Naive thymus-derived CD4-positive, alpha-beta T cell (primary cell): ENCODE measurements around the gene CACYBP. TPM values are rescaled to one million over a fixed set of nuclear protein-coding genes. Genes with fewer than 3 reads are reported as not detected.
"Not testable (repeated sequence)": the region's sequence is repeated elsewhere in the genome, so short reads cannot be mapped to it uniquely, and the experiment has no call there.

ENCODE experiments used
- ATAC-seq: fragments of 150-1000 bp; cut with Tn5 transposase; 2 replicates; pipeline ENCODE4 v1.10.0; 2021; ENCODE audit warnings: mild to moderate bottlenecking, moderate library complexity
- CTCF ChIA-PET: fragments of 350-600 bp; sonication (Branson Sonifier 250); formaldehyde crosslinking; loops from one replicate; lab custom pipeline; 2021; ENCODE audit warnings: antibody characterized with exemption; lab: Charles Lee
- POLR2A ChIA-PET: fragments of 350-600 bp; sonication (Branson Sonifier 250); formaldehyde crosslinking; loops from one replicate; lab custom pipeline; 2021; ENCODE audit warnings: antibody characterized with exemption, inconsistent platforms; lab: Charles Lee
- DNase-seq, 9 donors: peaks; one replicate each; pipeline versions ENCODE4 v3.0.0 to v3.0.0-alpha.2; 2020 to 2022; ENCODE audit warnings: mixed read lengths in 1 of 9
- H3K27ac ChIP-seq: one replicate; pipeline ENCODE4 v1.7.0; 2013; ENCODE audit warnings: mild to moderate bottlenecking, low read depth, low read length, moderate library complexity
- H3K27me3 ChIP-seq, 2 donors: one replicate each; pipeline ENCODE4 v1.7.0; 2013; ENCODE audit warnings: low read length in 2 of 2, mild to moderate bottlenecking in 2 of 2, moderate library complexity in 2 of 2; ENCODE audit not compliant: control insufficient read depth in 2 of 2, insufficient read depth in 2 of 2
- H3K36me3 ChIP-seq, 3 experiments: 1 replicate in 2 of 3; 2 replicates in 1 of 3; pipeline ENCODE4 v1.7.0; 2013; ENCODE audit warnings: low read length in 3 of 3, mild to moderate bottlenecking in 3 of 3, moderate library complexity in 1 of 3; ENCODE audit not compliant: insufficient read depth in 3 of 3, control insufficient read depth in 2 of 3
- H3K4me1 ChIP-seq, 2 donors: one replicate each; pipeline ENCODE4 v1.7.0; 2013; ENCODE audit warnings: low read length in 2 of 2, mild to moderate bottlenecking in 2 of 2, moderate library complexity in 1 of 2; ENCODE audit not compliant: control insufficient read depth in 2 of 2, insufficient read depth in 2 of 2
- H3K4me3 ChIP-seq: 2 replicates; pipeline ENCODE4 v1.7.0; 2013; ENCODE audit warnings: mild to moderate bottlenecking, low read length
- H3K9me3 ChIP-seq, 3 experiments: 1 replicate in 2 of 3; 2 replicates in 1 of 3; pipeline ENCODE4 v1.7.0; 2013; ENCODE audit warnings: low read length in 3 of 3; ENCODE audit not compliant: control insufficient read depth in 2 of 3
- H3K27ac Mint-ChIP-seq, 9 donors: one replicate each; pipeline ENCODE4 v1.8.0; 2020 to 2022; ENCODE audit warnings: mixed read lengths in 9 of 9, mild to moderate bottlenecking in 8 of 9, moderate library complexity in 5 of 9, inconsistent platforms in 2 of 9
- H3K27me3 Mint-ChIP-seq, 5 donors: one replicate each; pipeline ENCODE4 v1.8.0; 2021 to 2022; ENCODE audit warnings: mixed read lengths in 5 of 5, mild to moderate bottlenecking in 1 of 5
- H3K36me3 Mint-ChIP-seq, 5 donors: one replicate each; pipeline ENCODE4 v1.8.0; 2020 to 2022; ENCODE audit warnings: mixed read lengths in 5 of 5, mild to moderate bottlenecking in 3 of 5, inconsistent platforms in 1 of 5
- H3K4me1 Mint-ChIP-seq, 7 donors: one replicate each; pipeline ENCODE4 v1.8.0; 2020 to 2022; ENCODE audit warnings: mixed read lengths in 7 of 7, mild to moderate bottlenecking in 3 of 7, inconsistent platforms in 1 of 7
- H3K4me3 Mint-ChIP-seq, 10 donors: one replicate each; pipeline ENCODE4 v1.8.0; 2020 to 2022; ENCODE audit warnings: mild to moderate bottlenecking in 10 of 10, mixed read lengths in 10 of 10, moderate library complexity in 6 of 10, inconsistent platforms in 2 of 10
- H3K9me3 Mint-ChIP-seq, 11 donors: one replicate each; pipeline ENCODE4 v1.8.0; 2020 to 2022; ENCODE audit warnings: mixed read lengths in 11 of 11, mild to moderate bottlenecking in 4 of 11, inconsistent platforms in 1 of 11, moderate library complexity in 1 of 11
- intact Hi-C, 2 donors: fragments of 100-400 bp; cut with micrococcal nuclease; formaldehyde crosslinking; loops; one replicate each; pipeline ENCODE4 v1.15.1; 2023
- polyA plus RNA-seq, 2 donors: library from polyadenylated mRNA; unstranded; fragments of 300-500 nt; fragmentation: Illumina TruSeq; gene quantifications; one replicate each; pipeline ENCODE4 v1.2.3, GENCODE V29; 2021
- total RNA-seq, 6 experiments: library from RNA in 5 of 6; stranded (reverse) in 5 of 6; gene quantifications; 1 replicate in 5 of 6; 2 replicates in 1 of 6; pipeline ENCODE4 v1.2.3 and lab custom pipeline; 2021 to 2026

CACYBP gene
- total and polyA plus RNA-seq, 7 experiments from 2014 or later: 70.8 to 192 (median 101) TPM

- ATAC-seq (no peak), DNase-seq (no peak)
- intact Hi-C loops: no loop called here
- H3K27me3 ChIP-seq: no peaks in the 10 kb centered on the region
- H3K27ac Mint-ChIP-seq: no peak overlapping the region
- H3K27ac ChIP-seq: no peak overlapping the region
- H3K4me1 ChIP-seq: no peaks in the 10 kb centered on the region
- H3K36me3 ChIP-seq: no peaks in the 10 kb centered on the region
- no peaks in the 10 kb centered on the region for H3K9me3 ChIP-seq
- H3K4me3 ChIP-seq: no peak overlapping the region
- H3K36me3 Mint-ChIP-seq: no peaks in the 10 kb centered on the region
- H3K9me3 Mint-ChIP-seq: peaks cover 0 to 2% (median 0%) of the 10 kb centered on the region in 11 donors
- ChIA-PET POLR2A (interaction anchor here (0.6 kb wide), 1 partner anchor 380 kb away, joined by 3 read pairs; no protein-coding TSS in a partner anchor), CTCF (no interaction called here)
- no peak overlapping the region for H3K4me3 Mint-ChIP-seq
- H3K27me3 Mint-ChIP-seq: peaks cover 0 to 20% (median 0%) of the 10 kb centered on the region in 5 donors
- H3K4me1 Mint-ChIP-seq: peaks cover 0 to 2% (median 0%) of the 10 kb centered on the region in 7 donors
Measured at GRCh38 chr1:175036476-175036875, 36.7 kb downstream of the CACYBP start.

DNA sequence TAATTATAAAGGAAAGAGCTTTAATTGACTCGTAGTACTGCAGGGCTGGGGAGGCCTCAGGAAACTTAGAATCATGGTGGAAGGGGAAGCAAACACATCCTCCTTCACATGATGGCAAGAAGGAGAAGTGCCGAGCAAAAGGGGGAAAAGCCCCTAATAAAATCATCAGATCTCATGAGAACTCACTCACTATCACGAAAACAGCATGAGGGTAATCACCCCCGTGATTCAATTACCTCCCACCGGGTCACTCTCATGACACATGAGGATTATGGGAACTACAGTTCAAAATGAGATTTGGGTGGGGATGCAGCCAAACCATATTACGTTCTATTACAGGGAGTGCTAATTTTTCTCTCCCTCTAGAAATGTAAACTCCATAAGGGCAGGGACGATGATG, 37.7 kb downstream of the CACYBP start:
- Histone ChIP-seq H3K27ac (no peak overlapping the region), H3K9me3 (no peaks in the 10 kb centered on the region), H3K4me1 (no peaks in the 10 kb centered on the region), H3K4me3 (no peak overlapping the region), H3K27me3 (no peaks in the 10 kb centered on the region), H3K36me3 (no peaks in the 10 kb centered on the region)
- Mint-ChIP-seq H3K4me1 (peaks cover 0 to 2% (median 0%) of the 10 kb centered on the region in 7 donors), H3K27ac (no peak overlapping the region), H3K36me3 (no peaks in the 10 kb centered on the region), H3K9me3 (peaks cover 0 to 2% (median 0%) of the 10 kb centered on the region in 11 donors), H3K27me3 (peaks cover 0 to 20% (median 0%) of the 10 kb centered on the region in 5 donors), H3K4me3 (no peak overlapping the region)
- no peak for ATAC-seq
- intact Hi-C loops: no loop called here
- ChIA-PET CTCF (interaction anchor here (0.6 kb wide), 1 partner anchor 1618 kb away, joined by 5 read pairs; no protein-coding TSS in a partner anchor), POLR2A (no interaction called here)
- DNase-seq: no peak

GRCh38 chr1:175040324-175040879, 40.7 kb downstream of the CACYBP start:
- peak overlapping the region in 1 of 9 donors; percentile 2 for H3K27ac Mint-ChIP-seq
- Histone ChIP-seq H3K36me3 (no peaks in the 10 kb centered on the region), H3K27me3 (no peaks in the 10 kb centered on the region), H3K4me1 (no peaks in the 10 kb centered on the region), H3K9me3 (no peaks in the 10 kb centered on the region), H3K27ac (no peak overlapping the region), H3K4me3 (no peak overlapping the region)
- H3K4me3 Mint-ChIP-seq: no peak overlapping the region
- peaks cover 0 to 23% (median 4%) of the 10 kb centered on the region in 5 donors for H3K27me3 Mint-ChIP-seq
- ATAC-seq (no peak), DNase-seq (no peak)
- no peaks in the 10 kb centered on the region for H3K36me3 Mint-ChIP-seq
- intact Hi-C loops: no loop called here
- POLR2A ChIA-PET: no interaction called here
- CTCF ChIA-PET: interaction anchor here (1.0 kb wide), 1 partner anchor 9 kb away, joined by 3 read pairs; no protein-coding TSS in a partner anchor
- H3K9me3 Mint-ChIP-seq: peaks cover 0 to 2% (median 0%) of the 10 kb centered on the region in 11 donors
- H3K4me1 Mint-ChIP-seq: peaks cover 0 to 2% (median 0%) of the 10 kb centered on the region in 7 donors

DNA sequence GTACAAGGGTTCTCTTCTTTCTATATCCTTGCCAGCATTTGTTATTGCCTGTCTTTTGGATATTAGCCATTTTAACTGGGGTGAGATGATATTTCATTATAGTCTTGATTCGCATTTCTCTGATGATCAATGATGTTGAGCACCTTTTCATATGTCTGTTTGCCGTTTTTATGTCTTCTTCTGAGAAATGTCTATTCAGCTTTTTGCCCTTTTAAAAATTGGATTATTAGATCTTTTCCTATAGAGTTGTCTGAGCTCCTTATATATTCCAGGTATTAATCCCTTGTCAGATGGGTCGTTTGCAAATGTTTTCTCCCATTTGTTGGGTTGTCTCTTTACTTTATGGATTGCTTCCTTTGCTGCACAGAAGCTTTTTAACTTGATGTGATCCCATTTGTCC, 42.9 kb downstream of the CACYBP start:
- POLR2A ChIA-PET: no interaction called here
- Histone ChIP-seq H3K36me3 (no peaks in the 10 kb centered on the region), H3K4me1 (no peaks in the 10 kb centered on the region), H3K27ac (no peak overlapping the region), H3K27me3 (no peaks in the 10 kb centered on the region), H3K4me3 (no peak overlapping the region), H3K9me3 (no peaks in the 10 kb centered on the region)
- no peaks in the 10 kb centered on the region for H3K36me3 Mint-ChIP-seq
- no peak overlapping the region for H3K27ac Mint-ChIP-seq
- peaks cover 0 to 16% (median 11%) of the 10 kb centered on the region in 5 donors for H3K27me3 Mint-ChIP-seq
- H3K4me3 Mint-ChIP-seq: no peak overlapping the region
- DNase-seq (no peak), ATAC-seq (no peak)
- peaks cover 0 to 2% (median 0%) of the 10 kb centered on the region in 11 donors for H3K9me3 Mint-ChIP-seq
- intact Hi-C loops: no loop called here
- CTCF ChIA-PET: no interaction called here
- no peaks in the 10 kb centered on the region for H3K4me1 Mint-ChIP-seq

- Mint-ChIP-seq H3K9me3 (no peaks in the 10 kb centered on the region), H3K27me3 (peaks cover 0 to 24% (median 15%) of the 10 kb centered on the region in 5 donors), H3K4me3 (no peak overlapping the region), H3K4me1 (peaks cover 0 to 2% (median 0%) of the 10 kb centered on the region in 7 donors), H3K36me3 (no peaks in the 10 kb centered on the region), H3K27ac (no peak overlapping the region)
- no peak overlapping the region for H3K4me3 ChIP-seq
- no peaks in the 10 kb centered on the region for H3K4me1 ChIP-seq
- CTCF ChIA-PET: no interaction called here
- no peaks in the 10 kb centered on the region for H3K36me3 ChIP-seq
- intact Hi-C loops: no loop called here
- POLR2A ChIA-PET: no interaction called here
- no peaks in the 10 kb centered on the region for H3K27me3 ChIP-seq
- H3K9me3 ChIP-seq: no peaks in the 10 kb centered on the region
- no peak overlapping the region for H3K27ac ChIP-seq
- no peak for ATAC-seq
- DNase-seq: no peak
Measured at GRCh38 chr1:175043824-175044223, 44.1 kb downstream of the CACYBP start.

DNA sequence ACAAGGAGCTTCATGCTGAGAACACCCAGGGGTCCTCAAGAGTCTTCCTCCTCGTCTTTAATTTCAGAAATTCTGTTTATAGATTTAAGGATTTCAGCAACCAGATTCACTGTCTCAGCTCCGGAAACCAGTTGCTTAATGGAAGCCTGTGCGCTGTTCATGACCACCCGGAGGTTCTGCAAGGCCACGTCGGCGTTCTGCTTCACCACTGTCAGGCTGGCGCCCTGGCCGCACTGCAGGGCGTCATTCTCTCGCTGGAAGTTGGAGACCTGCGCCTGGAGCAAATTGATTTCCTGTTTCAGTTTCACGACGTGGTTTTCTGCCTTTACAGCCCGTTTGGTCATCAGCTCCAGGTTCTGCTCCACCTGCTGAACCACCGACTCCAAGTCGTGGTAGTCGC, 44.8 kb downstream of the CACYBP start:
- intact Hi-C loops, H3K27ac ChIP-seq, H3K4me1 ChIP-seq, CTCF ChIA-PET, H3K4me3 Mint-ChIP-seq, H3K27me3 ChIP-seq, H3K36me3 Mint-ChIP-seq, DNase-seq, H3K36me3 ChIP-seq, POLR2A ChIA-PET, H3K9me3 Mint-ChIP-seq, H3K4me3 ChIP-seq, H3K27ac Mint-ChIP-seq, H3K4me1 Mint-ChIP-seq, H3K9me3 ChIP-seq, ATAC-seq: not testable (repeated sequence)
- H3K27me3 Mint-ChIP-seq: peaks cover 7 to 30% (median 23%) of the 10 kb centered on the region in 5 donors

GRCh38 chr1:175045097-175045496, 45.4 kb downstream of the CACYBP start:
- no peaks in the 10 kb centered on the region for H3K9me3 ChIP-seq
- intact Hi-C loops: no loop called here
- POLR2A ChIA-PET: interaction anchor here (0.6 kb wide), 1 partner anchor 1616 kb away, joined by 4 read pairs; no protein-coding TSS in a partner anchor

More at GRCh38 chr1:175045097-175045496, 45.4 kb downstream of the CACYBP start:
- CTCF ChIA-PET: no interaction called here
- no peaks in the 10 kb centered on the region for H3K27me3 ChIP-seq
- no peaks in the 10 kb centered on the region for H3K36me3 ChIP-seq
- no peaks in the 10 kb centered on the region for H3K36me3 Mint-ChIP-seq
- peaks cover 9 to 31% (median 26%) of the 10 kb centered on the region in 5 donors for H3K27me3 Mint-ChIP-seq
- no peak overlapping the region for H3K4me3 Mint-ChIP-seq
- no peak overlapping the region for H3K27ac Mint-ChIP-seq
- DNase-seq (no peak), ATAC-seq (no peak)
- peaks cover 0 to 2% (median 0%) of the 10 kb centered on the region in 7 donors for H3K4me1 Mint-ChIP-seq
- no peak overlapping the region for H3K4me3 ChIP-seq
- H3K27ac ChIP-seq: no peak overlapping the region
- no peaks in the 10 kb centered on the region for H3K4me1 ChIP-seq
- H3K9me3 Mint-ChIP-seq: no peaks in the 10 kb centered on the region
